GM19240 (cell line): ENCODE results near the gene TECR.
A peak's percentile ranks its signal among the peaks of the same experiment; 100 is the strongest.
"Not testable (repeated sequence)": the region's sequence is repeated elsewhere in the genome, so short reads cannot be mapped to it uniquely, and the experiment has no call there.

Experiments
- DNase-seq: peaks from one replicate; pipeline ENCODE4 v3.0.0; 2011; ENCODE audit warnings: low spot score; ENCODE audit not compliant: insufficient read length

The TECR gene

DNA sequence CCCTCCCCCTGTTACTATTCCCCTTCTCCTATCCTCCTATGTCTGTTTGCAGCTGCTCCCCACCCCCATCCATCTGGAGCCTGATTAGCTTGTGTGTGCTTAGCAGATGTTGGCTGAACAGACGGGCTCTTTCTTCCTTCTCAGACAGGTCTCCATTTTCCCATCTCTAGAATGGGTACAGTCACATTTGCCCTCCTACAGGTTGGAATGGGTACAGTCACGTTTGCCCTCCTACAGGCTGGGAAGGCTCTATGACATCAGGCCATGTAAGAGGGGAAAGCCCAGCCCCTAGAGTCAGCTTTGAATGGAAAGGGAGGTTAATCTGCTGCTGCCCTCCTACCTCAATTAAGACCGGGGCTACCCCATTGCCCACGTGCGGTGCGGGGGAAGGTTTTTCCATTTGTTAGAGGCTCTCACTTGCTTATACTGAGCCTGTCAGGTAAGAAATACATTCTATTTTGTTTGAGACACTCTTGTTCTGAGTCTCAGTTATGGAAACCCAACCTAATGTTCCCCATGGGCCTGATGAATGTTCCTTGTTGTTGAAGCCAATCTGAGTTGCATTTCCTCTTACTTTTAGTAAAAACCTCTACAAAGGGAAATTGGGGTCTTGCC, 51.3 kb downstream of the TECR start:
- DNase-seq = no peak

DNA sequence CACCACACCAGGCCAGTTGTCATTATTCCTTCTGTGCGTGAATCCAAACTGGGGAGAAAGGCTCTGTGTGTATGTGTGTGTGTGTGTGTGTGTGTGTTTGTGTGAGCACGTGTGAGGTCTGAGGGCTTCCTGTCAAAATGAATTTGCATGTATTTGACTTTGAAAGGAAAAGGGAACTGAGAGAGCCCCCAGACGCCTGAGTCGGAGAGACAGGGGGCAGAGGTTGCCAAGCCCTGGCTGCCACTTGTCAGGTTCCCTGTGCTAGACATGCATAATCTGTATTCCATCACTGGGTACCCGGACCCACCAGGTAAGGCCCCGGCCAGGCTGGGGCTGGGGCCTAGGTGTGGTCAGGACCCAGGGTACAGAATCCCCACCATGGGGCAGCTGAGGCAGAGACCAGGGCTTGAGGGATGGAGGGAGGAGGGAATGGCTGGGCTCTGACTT, 53.5 kb downstream of the TECR start, which contains the start of gene CLEC17A:
CLEC17A (plus strand) TSS at position 191 of the 447 bp plus-strand sequence; CDS start at position 268, 77 bp downstream.
- DNase-seq = peak; percentile 39

DNA sequence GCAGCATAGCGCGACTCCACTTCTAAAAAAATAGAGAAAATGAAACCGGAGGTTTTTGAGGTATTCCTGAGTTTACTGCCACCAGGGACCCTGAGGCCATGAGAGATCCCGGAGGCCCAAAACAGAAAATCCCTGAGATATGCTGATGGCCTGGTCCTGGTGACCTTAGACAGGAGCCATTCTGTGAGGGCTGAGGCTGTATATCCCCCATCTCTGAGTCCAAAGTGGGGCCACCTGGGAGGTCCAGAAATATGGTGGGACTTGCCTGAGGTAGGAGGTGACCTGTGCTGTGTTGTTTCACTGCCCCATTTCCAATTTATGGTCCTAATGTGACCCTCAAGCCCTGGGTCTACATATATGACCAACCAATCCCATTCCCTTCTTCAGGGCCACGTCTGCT, 55.0 kb downstream of the TECR start:
- DNase-seq = not testable (repeated sequence)

DNA sequence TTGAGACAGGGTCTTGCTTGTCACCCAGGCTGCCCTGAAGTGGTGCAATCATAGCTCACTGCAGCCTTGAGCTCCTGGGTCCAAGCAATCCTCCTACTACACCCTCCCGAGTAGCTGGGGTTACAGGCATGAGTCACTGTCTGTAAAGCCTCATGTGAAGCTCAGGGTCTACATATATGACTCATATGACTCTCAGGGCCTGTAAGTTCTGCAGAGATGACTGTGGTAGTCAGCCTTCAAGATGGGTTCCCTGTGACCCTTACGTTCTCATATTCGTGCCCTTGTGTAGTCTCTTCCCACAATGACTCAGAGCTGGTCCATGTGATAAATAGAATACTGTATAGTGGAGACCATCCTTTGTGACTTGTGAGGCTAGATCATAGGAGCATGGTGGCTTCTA, 55.8 kb downstream of the TECR start:
- DNase-seq = not testable (repeated sequence)

GRCh38 chr19:14589433-14589832, 60.0 kb downstream of the TECR start:
- not testable (repeated sequence) for DNase-seq

- no peak for DNase-seq
These were observed 66.2 kb downstream of the TECR start for GRCh38 chr19:14595558-14595957.

DNA sequence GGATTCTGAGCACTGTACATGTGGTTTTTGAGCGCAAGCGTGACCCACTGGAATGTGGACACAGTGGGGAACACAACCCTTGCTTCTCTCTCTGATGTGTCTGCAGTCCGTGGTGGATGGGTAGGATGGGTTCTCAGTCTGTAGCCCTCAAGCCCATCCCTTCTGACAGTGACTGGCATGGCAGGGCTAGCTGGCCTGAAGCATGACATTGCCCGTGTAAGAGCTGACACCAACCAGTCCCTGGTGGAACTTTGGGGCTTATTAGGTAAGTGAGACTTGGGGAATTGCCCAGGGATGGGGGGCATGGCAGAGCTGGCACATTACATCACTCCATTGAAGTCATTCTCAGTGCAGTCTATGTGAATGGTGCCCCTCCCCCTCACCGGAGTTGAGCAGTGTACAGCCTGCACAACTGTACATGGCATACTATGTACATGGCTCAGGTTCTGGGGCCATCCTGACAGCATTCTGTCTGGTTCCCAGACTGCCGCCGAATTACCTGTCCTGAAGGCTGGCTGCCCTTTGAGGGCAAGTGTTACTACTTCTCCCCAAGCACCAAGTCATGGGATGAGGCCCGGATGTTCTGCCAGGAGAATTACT, 70.3 kb downstream of the TECR start:
- no peak for DNase-seq

DNA sequence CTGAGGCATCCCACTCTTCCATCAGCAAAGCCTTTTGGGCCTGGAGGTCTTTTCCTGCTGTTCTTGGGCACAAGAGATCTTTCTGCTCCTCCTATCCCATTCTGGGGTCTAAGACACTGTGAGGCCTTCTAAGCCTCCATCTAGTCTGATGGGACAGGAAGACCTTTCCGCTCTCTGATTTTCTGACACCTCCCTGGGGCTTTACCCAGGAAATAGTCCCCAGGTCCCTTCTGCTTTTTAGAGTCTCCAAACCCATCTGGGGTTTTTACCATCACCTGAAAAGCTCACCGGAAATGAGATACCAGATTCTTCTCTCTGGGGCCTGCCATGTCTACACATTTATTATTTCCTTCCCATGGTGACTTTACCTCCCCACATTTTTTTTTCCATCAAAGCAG, 74.6 kb downstream of the TECR start:
- DNase-seq = peak; percentile 65

GRCh38 chr19:14606627-14607026, 77.2 kb downstream of the TECR start:
- DNase-seq = no peak

DNA sequence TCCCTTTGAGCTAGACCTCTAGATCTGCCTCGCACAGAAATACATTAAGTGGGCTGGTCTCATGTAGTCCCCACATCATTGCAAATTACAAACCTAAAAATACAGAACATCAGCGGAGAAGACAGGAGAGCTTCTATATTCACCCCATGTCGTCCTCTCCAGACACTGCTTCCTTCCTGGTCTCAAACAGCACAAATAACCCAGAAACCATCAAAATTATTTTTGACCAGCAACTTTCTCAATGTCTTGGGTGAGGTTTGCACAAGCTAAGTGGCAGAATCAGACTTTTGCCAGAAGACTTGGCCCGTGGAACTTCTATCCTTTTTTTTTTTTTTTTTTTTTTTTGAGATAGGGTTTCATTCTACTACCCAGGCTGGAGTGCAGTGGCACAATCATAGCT, 81.7 kb downstream of the TECR start:
- no peak for DNase-seq

GRCh38 chr19:14612242-14612641, 82.8 kb downstream of the TECR start:
- not testable (repeated sequence) for DNase-seq

- no peak for DNase-seq
These were observed 83.3 kb downstream of the TECR start for GRCh38 chr19:14612657-14613056.

GRCh38 chr19:14613399-14614098, 84.2 kb downstream of the TECR start:
- DNase-seq = not testable (repeated sequence)

DNA sequence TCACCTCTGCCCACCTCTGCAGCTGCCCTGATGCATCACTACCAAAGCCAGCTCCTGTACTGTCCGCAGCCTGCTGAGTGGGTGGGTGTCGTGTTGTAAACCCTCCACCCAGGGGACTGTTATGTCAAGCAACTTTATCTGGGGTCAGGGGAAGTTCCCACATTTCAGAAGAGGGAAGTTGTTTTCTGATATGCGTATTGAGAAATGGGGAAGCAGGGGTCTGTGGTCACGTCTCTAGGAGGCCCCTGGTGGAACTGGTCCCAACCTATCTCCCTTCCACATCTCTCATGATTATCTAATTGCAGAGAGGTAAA, 84.7 kb downstream of the TECR start:
- no peak for DNase-seq
